Liver (tissue), 9 donors: ENCODE results near the gene SAFB2. TPM values are rescaled to one million over a fixed set of nuclear protein-coding genes. Genes with fewer than 3 reads are reported as not detected.

ENCODE experiments used
- DNase-seq: peaks from one replicate; pipeline ENCODE4 v3.0.0-alpha.2; 2017; ENCODE audit warnings: low spot score
- H3K27ac ChIP-seq, 2 donors: one replicate each; pipeline ENCODE4 v1.7.0; 2013; ENCODE audit warnings: inconsistent platforms in 2 of 2, low read length in 2 of 2, control low read depth in 1 of 2, low read depth in 1 of 2, mild to moderate bottlenecking in 1 of 2
- H3K27me3 ChIP-seq, 4 donors: one replicate each; pipeline versions ENCODE4 v1.6.1 to v1.7.0; 2013; ENCODE audit warnings: low read length in 3 of 4, inconsistent platforms in 1 of 4, mild to moderate bottlenecking in 1 of 4, moderate library complexity in 1 of 4; ENCODE audit not compliant: control insufficient read depth in 4 of 4, insufficient read depth in 4 of 4
- H3K36me3 ChIP-seq, 4 donors: one replicate each; pipeline versions ENCODE4 v1.6.1 to v1.7.0; 2013; ENCODE audit warnings: low read length in 3 of 4, mild to moderate bottlenecking in 3 of 4, low read depth in 1 of 4, moderate library complexity in 1 of 4; ENCODE audit not compliant: control insufficient read depth in 4 of 4, insufficient read depth in 3 of 4
- H3K4me1 ChIP-seq, 4 donors: one replicate each; pipeline versions ENCODE4 v1.6.1 to v1.7.0; 2013; ENCODE audit warnings: low read length in 3 of 4, mild to moderate bottlenecking in 3 of 4, moderate library complexity in 1 of 4; ENCODE audit not compliant: control insufficient read depth in 4 of 4, insufficient read depth in 4 of 4
- H3K4me3 ChIP-seq, 3 donors: one replicate each; pipeline versions ENCODE4 v1.6.1 to v1.7.0; 2013; ENCODE audit warnings: low read length in 3 of 3, control low read depth in 1 of 3, low read depth in 1 of 3, mild to moderate bottlenecking in 1 of 3
- H3K9ac ChIP-seq, 2 donors: one replicate each; pipeline ENCODE4 v1.7.0; 2013; ENCODE audit warnings: low read length in 2 of 2, mild to moderate bottlenecking in 2 of 2, moderate library complexity in 2 of 2, control low read depth in 1 of 2, low read depth in 1 of 2
- H3K9me3 ChIP-seq, 4 donors: one replicate each; pipeline versions ENCODE4 v1.6.1 to v1.7.0; 2013; ENCODE audit warnings: low read length in 3 of 4; ENCODE audit not compliant: control insufficient read depth in 4 of 4
- EGR1 ChIP-seq, 2 donors: IDR thresholded peaks; 2 replicates each; pipeline ENCODE4 v1.6.1; 2016 to 2018; ENCODE audit warnings: antibody characterized with exemption in 2 of 2, low read depth in 2 of 2
- FOXA1 ChIP-seq: IDR thresholded peaks from 2 replicates; pipeline ENCODE4 v1.6.1; 2016; ENCODE audit warnings: antibody characterized with exemption
- FOXA2 ChIP-seq: IDR thresholded peaks from 2 replicates; pipeline ENCODE4 v1.6.1; 2016; ENCODE audit warnings: antibody characterized with exemption
- GABPA ChIP-seq, 2 donors: IDR thresholded peaks in 1 of 2; conservative IDR thresholded peaks in 1 of 2; 2 replicates each; pipeline ENCODE4 v1.6.1; 2016; ENCODE audit warnings: antibody characterized with exemption in 2 of 2, mild to moderate bottlenecking in 1 of 2, moderate library complexity in 1 of 2
- HNF4A ChIP-seq, 2 donors: conservative IDR thresholded peaks; 2 replicates each; pipeline ENCODE4 v1.6.1; 2016; ENCODE audit warnings: antibody characterized with exemption in 2 of 2, mild to moderate bottlenecking in 2 of 2
- HNF4G ChIP-seq: IDR thresholded peaks from 2 replicates; pipeline ENCODE4 v1.6.1; 2016; ENCODE audit warnings: antibody characterized with exemption
- JUND ChIP-seq, 2 donors: IDR thresholded peaks; 2 replicates each; pipeline ENCODE4 v1.6.1; 2016; ENCODE audit warnings: antibody characterized with exemption in 2 of 2
- NR2F2 ChIP-seq: IDR thresholded peaks from 2 replicates; pipeline ENCODE4 v1.6.1; 2016; ENCODE audit warnings: antibody characterized with exemption
- RAD21 ChIP-seq, 2 donors: IDR thresholded peaks; 2 replicates each; pipeline ENCODE4 v1.6.1; 2016; ENCODE audit warnings: antibody characterized with exemption in 2 of 2, mild to moderate bottlenecking in 2 of 2
- RXRA ChIP-seq, 2 donors: IDR thresholded peaks; 2 replicates each; pipeline ENCODE4 v1.6.1; 2017 to 2018; ENCODE audit warnings: antibody characterized with exemption in 2 of 2, mild to moderate bottlenecking in 1 of 2
- SP1 ChIP-seq: IDR thresholded peaks from 2 replicates; pipeline ENCODE4 v1.6.1; 2018; ENCODE audit warnings: antibody characterized with exemption, mild to moderate bottlenecking
- TAF1 ChIP-seq: conservative IDR thresholded peaks from 2 replicates; pipeline ENCODE4 v1.6.1; 2016; ENCODE audit warnings: antibody characterized with exemption, mild to moderate bottlenecking
- YY1 ChIP-seq: IDR thresholded peaks from 2 replicates; pipeline ENCODE4 v1.6.1; 2016; ENCODE audit warnings: antibody characterized with exemption, mild to moderate bottlenecking
- WGBS: extraction: QIAGEN DNeasy Blood & Tissue Kit; methylation state at CpG from one replicate; pipeline ENCODE4 v1.1.7; 2013; 5-methylcytosine and 5-hydroxymethylcytosine counted together
- polyA plus RNA-seq, 2 donors: library from polyadenylated mRNA; stranded (reverse) in 1 of 2; unstranded in 1 of 2; fragments of 200-250 nt in 1 of 2; fragments of >200 nt in 1 of 2; fragmentation: Nextera tagmentation in 1 of 2; extraction: Ambion mirVana in 1 of 2; gene quantifications; one replicate each; pipeline versions ENCODE4 v1.2.1 to v1.2.3, GENCODE V29; 2013 to 2015
- total RNA-seq, 2 donors: library from RNA; depleted of rRNA; stranded (reverse); fragments of >200 nt; gene quantifications; one replicate each; pipeline ENCODE4 v1.2.3, GENCODE V29; 2014
- TF ChIP-seq, protein P1 (sequence below): fragments of 150-350 bp; IDR thresholded peaks from 2 replicates; pipeline ENCODE4 v1.5.1; 2017; ENCODE audit warnings: improper control_type of control experiment, low read depth, low read length; ENCODE audit not compliant: missing input control
- TF ChIP-seq, protein P2 (sequence below): IDR thresholded peaks from 2 replicates; pipeline ENCODE4 v1.6.1; 2016; ENCODE audit warnings: antibody characterized with exemption
- TF ChIP-seq, protein P3 (sequence below): IDR thresholded peaks from 2 replicates; pipeline ENCODE4 v1.6.1; 2016; ENCODE audit warnings: antibody characterized with exemption
- TF ChIP-seq, protein P4 (sequence below): IDR thresholded peaks from 2 replicates; pipeline ENCODE4 v1.6.1; 2016; ENCODE audit warnings: antibody characterized with exemption, mild to moderate bottlenecking
- TF ChIP-seq, protein P5 (sequence below): IDR thresholded peaks from 2 replicates; pipeline ENCODE4 v1.6.1; 2016; ENCODE audit warnings: antibody characterized with exemption
- donor health status: healthy.
- donor health status: healthy.
- donor health status: healthy.
- donor health status: healthy.
- donor health status: healthy.

Gene SAFB2
- total and polyA plus RNA-seq, 4 donors: 18.7 to 57.8 (median 28.5) TPM

DNA sequence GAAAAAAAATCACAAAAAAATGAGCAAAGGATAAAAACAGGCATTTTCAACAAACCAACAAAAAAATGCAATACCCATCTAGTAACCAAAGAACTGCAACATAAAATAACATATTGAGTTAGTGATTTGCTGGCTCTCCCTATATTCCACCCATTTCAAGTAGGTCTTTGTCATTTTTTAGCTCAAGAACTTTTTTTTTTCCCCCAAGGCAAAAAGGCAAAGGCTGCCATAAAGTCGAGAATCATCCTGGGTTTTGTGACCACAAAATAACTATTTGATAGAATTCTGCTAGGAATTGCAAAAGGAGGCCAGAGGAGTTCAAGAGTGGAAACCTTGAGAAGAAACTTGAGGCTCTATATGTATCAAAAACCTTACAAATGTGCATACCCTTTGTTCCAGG, 5.5 kb downstream of the SAFB2 start:
- Histone ChIP-seq H3K9ac (no peak overlapping the region), H3K27me3 (no peaks in the 10 kb centered on the region), H3K4me1 (peaks cover 6 to 25% (median 21%) of the 10 kb centered on the region in 4 donors), H3K9me3 (no peaks in the 10 kb centered on the region), H3K27ac (no peak overlapping the region), H3K36me3 (peaks cover 22 to 66% (median 50%) of the 10 kb centered on the region in 4 donors), H3K4me3 (no peak overlapping the region)
- WGBS: 97% methylated on average over 1 of the region's 1 CpG
- TF ChIP-seq, protein P1, sequence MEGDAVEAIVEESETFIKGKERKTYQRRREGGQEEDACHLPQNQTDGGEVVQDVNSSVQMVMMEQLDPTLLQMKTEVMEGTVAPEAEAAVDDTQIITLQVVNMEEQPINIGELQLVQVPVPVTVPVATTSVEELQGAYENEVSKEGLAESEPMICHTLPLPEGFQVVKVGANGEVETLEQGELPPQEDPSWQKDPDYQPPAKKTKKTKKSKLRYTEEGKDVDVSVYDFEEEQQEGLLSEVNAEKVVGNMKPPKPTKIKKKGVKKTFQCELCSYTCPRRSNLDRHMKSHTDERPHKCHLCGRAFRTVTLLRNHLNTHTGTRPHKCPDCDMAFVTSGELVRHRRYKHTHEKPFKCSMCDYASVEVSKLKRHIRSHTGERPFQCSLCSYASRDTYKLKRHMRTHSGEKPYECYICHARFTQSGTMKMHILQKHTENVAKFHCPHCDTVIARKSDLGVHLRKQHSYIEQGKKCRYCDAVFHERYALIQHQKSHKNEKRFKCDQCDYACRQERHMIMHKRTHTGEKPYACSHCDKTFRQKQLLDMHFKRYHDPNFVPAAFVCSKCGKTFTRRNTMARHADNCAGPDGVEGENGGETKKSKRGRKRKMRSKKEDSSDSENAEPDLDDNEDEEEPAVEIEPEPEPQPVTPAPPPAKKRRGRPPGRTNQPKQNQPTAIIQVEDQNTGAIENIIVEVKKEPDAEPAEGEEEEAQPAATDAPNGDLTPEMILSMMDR: no peak
- TF ChIP-seq NR2F2 (no peak), RAD21 (IDR thresholded peaks at IDR 0.05) (no peak), JUND (IDR thresholded peaks at IDR 0.05) (no peak), FOXA1 (no peak), YY1 (no peak), HNF4G (no peak), FOXA2 (no peak), GABPA (IDR thresholded peaks at IDR 0.05 in 1 of 2, conservative IDR thresholded peaks at IDR 0.05 in 1 of 2) (no peak), RXRA (IDR thresholded peaks at IDR 0.05) (no peak), HNF4A (conservative IDR thresholded peaks at IDR 0.05) (no peak), EGR1 (IDR thresholded peaks at IDR 0.05; ENCODE audit: low read depth in 2 of 2) (no peak), TAF1 (no peak), SP1 (no peak)
- TF ChIP-seq, protein P2, sequence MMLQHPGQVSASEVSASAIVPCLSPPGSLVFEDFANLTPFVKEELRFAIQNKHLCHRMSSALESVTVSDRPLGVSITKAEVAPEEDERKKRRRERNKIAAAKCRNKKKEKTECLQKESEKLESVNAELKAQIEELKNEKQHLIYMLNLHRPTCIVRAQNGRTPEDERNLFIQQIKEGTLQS: no peak
- TF ChIP-seq, protein P3, sequence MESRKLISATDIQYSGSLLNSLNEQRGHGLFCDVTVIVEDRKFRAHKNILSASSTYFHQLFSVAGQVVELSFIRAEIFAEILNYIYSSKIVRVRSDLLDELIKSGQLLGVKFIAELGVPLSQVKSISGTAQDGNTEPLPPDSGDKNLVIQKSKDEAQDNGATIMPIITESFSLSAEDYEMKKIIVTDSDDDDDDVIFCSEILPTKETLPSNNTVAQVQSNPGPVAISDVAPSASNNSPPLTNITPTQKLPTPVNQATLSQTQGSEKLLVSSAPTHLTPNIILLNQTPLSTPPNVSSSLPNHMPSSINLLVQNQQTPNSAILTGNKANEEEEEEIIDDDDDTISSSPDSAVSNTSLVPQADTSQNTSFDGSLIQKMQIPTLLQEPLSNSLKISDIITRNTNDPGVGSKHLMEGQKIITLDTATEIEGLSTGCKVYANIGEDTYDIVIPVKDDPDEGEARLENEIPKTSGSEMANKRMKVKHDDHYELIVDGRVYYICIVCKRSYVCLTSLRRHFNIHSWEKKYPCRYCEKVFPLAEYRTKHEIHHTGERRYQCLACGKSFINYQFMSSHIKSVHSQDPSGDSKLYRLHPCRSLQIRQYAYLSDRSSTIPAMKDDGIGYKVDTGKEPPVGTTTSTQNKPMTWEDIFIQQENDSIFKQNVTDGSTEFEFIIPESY: no peak
- TF ChIP-seq, protein P4, sequence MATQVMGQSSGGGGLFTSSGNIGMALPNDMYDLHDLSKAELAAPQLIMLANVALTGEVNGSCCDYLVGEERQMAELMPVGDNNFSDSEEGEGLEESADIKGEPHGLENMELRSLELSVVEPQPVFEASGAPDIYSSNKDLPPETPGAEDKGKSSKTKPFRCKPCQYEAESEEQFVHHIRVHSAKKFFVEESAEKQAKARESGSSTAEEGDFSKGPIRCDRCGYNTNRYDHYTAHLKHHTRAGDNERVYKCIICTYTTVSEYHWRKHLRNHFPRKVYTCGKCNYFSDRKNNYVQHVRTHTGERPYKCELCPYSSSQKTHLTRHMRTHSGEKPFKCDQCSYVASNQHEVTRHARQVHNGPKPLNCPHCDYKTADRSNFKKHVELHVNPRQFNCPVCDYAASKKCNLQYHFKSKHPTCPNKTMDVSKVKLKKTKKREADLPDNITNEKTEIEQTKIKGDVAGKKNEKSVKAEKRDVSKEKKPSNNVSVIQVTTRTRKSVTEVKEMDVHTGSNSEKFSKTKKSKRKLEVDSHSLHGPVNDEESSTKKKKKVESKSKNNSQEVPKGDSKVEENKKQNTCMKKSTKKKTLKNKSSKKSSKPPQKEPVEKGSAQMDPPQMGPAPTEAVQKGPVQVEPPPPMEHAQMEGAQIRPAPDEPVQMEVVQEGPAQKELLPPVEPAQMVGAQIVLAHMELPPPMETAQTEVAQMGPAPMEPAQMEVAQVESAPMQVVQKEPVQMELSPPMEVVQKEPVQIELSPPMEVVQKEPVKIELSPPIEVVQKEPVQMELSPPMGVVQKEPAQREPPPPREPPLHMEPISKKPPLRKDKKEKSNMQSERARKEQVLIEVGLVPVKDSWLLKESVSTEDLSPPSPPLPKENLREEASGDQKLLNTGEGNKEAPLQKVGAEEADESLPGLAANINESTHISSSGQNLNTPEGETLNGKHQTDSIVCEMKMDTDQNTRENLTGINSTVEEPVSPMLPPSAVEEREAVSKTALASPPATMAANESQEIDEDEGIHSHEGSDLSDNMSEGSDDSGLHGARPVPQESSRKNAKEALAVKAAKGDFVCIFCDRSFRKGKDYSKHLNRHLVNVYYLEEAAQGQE: no peak
- TF ChIP-seq, protein P5, sequence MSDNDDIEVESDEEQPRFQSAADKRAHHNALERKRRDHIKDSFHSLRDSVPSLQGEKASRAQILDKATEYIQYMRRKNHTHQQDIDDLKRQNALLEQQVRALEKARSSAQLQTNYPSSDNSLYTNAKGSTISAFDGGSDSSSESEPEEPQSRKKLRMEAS: no peak
- DNase-seq: no peak
